ENCODE results near the gene TRIP10.
"Not testable (repeated sequence)": the region's sequence is repeated elsewhere in the genome, so short reads cannot be mapped to it uniquely, and the experiment has no call there.

The TRIP10 gene

GRCh38 chr19:6771648-6772027 lies 32.2 kb downstream of the TRIP10 start:
- DNase-seq = not testable (repeated sequence)

- DNase-seq = no peak
Observed at GRCh38 chr19:6772028-6772865, 32.8 kb downstream of the TRIP10 start, which contains the start of gene VAV1. VAV1 (plus strand) TSS chr19:6772708; CDS start chr19:6772808, 100 bp downstream.

GRCh38 chr19:6772866-6773322 lies 33.4 kb downstream of the TRIP10 start:
- DNase-seq = no peak

GRCh38 chr19:6773323-6773931 lies 33.9 kb downstream of the TRIP10 start:
- DNase-seq = no peak

GRCh38 chr19:6774821-6775707 lies 35.6 kb downstream of the TRIP10 start:
- no peak for DNase-seq

GRCh38 chr19:6776045-6776444 lies 36.6 kb downstream of the TRIP10 start:
- not testable (repeated sequence) for DNase-seq

- no peak for DNase-seq
Observed at GRCh38 chr19:6776999-6777398, 37.5 kb downstream of the TRIP10 start.

GRCh38 chr19:6777434-6777833 lies 38.0 kb downstream of the TRIP10 start:
- no peak for DNase-seq

- DNase-seq = no peak
Observed at GRCh38 chr19:6778386-6778785, 38.9 kb downstream of the TRIP10 start.

- no peak for DNase-seq
Observed at GRCh38 chr19:6779206-6779605, 39.7 kb downstream of the TRIP10 start.

- DNase-seq = no peak
Observed at GRCh38 chr19:6787393-6787792, 47.9 kb downstream of the TRIP10 start.

- DNase-seq = no peak
Observed at GRCh38 chr19:6788896-6789295, 49.4 kb downstream of the TRIP10 start.

- no peak for DNase-seq
Observed at GRCh38 chr19:6790194-6791128, 51.0 kb downstream of the TRIP10 start.

- no peak for DNase-seq
Observed at GRCh38 chr19:6791237-6791636, 51.8 kb downstream of the TRIP10 start.

- DNase-seq = no peak
Observed at GRCh38 chr19:6793411-6793810, 53.9 kb downstream of the TRIP10 start.

GRCh38 chr19:6793973-6794372 lies 54.5 kb downstream of the TRIP10 start:
- no peak for DNase-seq

GRCh38 chr19:6794686-6795431 lies 55.4 kb downstream of the TRIP10 start:
- no peak for DNase-seq

- no peak for DNase-seq
Observed at GRCh38 chr19:6796278-6796677, 56.8 kb downstream of the TRIP10 start.

GRCh38 chr19:6797646-6798045 lies 58.2 kb downstream of the TRIP10 start:
- DNase-seq = no peak

GRCh38 chr19:6800160-6800790 lies 60.8 kb downstream of the TRIP10 start:
- DNase-seq = not testable (repeated sequence)

GRCh38 chr19:6800991-6801484 lies 61.6 kb downstream of the TRIP10 start:
- DNase-seq = peak; percentile 69

All from fibroblast of skin of right biceps (primary cell).